ENCODE measurements around the gene GNA14. TPM values are rescaled to one million over a fixed set of nuclear protein-coding genes. Genes with fewer than 3 reads are reported as not detected.

Gene GNA14
- total and polyA plus RNA-seq, 2 experiments from 2014 or later: 3.9 to 10.5 TPM

GRCh38 chr9:77392328-77392727 is 255.8 kb downstream of the GNA14 start (continued):
- TF ChIP-seq ZNF462 (CRISPR knock-in tag; IDR thresholded peaks at IDR 0.05): no peak
- no peak for TF ChIP-seq REST (IDR thresholded peaks at IDR 0.05; ENCODE audit: unreplicated experiment)
- TF ChIP-seq EZH2 (IDR thresholded peaks at IDR 0.05; ENCODE audit: low read depth, unreplicated experiment): no peak
- TF ChIP-seq EZH2phosphoT487 (IDR thresholded peaks at IDR 0.05; ENCODE audit: unreplicated experiment): no peak
- no peak for TF ChIP-seq CREB1 (CRISPR knock-in tag; IDR thresholded peaks at IDR 0.05; ENCODE audit: low read depth)
- no peak for TF ChIP-seq CTCF (conservative IDR thresholded peaks at IDR 0.05; ENCODE audit: low read depth in 2 of 2)

Measured in GM23338 (cell line).